ENCODE data around the gene LMO7.

The LMO7 gene

GRCh38 chr13:75749407-75749806, 113.3 kb downstream of the LMO7 start:
- no peak for DNase-seq

- no peak for DNase-seq
Measured at GRCh38 chr13:75751350-75751749, 115.2 kb downstream of the LMO7 start.

- DNase-seq = no peak
Measured at GRCh38 chr13:75752826-75753225, 116.7 kb downstream of the LMO7 start.

- DNase-seq = no peak
Measured at GRCh38 chr13:75754936-75755335, 118.8 kb downstream of the LMO7 start.

- DNase-seq = peak in 1 of 5 experiments; percentile 67
Measured at GRCh38 chr13:75757336-75757735, 121.2 kb downstream of the LMO7 start.

GRCh38 chr13:75759531-75759930, 123.4 kb downstream of the LMO7 start:
- DNase-seq = no peak

- DNase-seq = peak in 1 of 5 experiments; percentile 61
Measured at GRCh38 chr13:75760131-75761021, 124.2 kb downstream of the LMO7 start.

- peak in 1 of 5 experiments; percentile 71 for DNase-seq
Measured at GRCh38 chr13:75761369-75761768, 125.2 kb downstream of the LMO7 start.

GRCh38 chr13:75762076-75762937, 126.2 kb downstream of the LMO7 start:
- peak in 1 of 5 experiments; percentile 87 for DNase-seq

GRCh38 chr13:75762955-75763354, 126.8 kb downstream of the LMO7 start:
- no peak for DNase-seq

GRCh38 chr13:75763512-75763911, 127.4 kb downstream of the LMO7 start:
- DNase-seq = no peak

- DNase-seq = no peak
Measured at GRCh38 chr13:75764251-75764925, 128.3 kb downstream of the LMO7 start.

GRCh38 chr13:75764926-75765310, 128.8 kb downstream of the LMO7 start:
- DNase-seq = no peak

- no peak for DNase-seq
Measured at GRCh38 chr13:75766636-75767035, 130.5 kb downstream of the LMO7 start.

- DNase-seq = no peak
Measured at GRCh38 chr13:75769141-75769905, 133.2 kb downstream of the LMO7 start.

GRCh38 chr13:75770164-75770563, 134.0 kb downstream of the LMO7 start:
- DNase-seq = no peak

- DNase-seq = no peak
Measured at GRCh38 chr13:75770592-75771011, 134.5 kb downstream of the LMO7 start.

- DNase-seq = no peak
Measured at GRCh38 chr13:75771226-75771625, 135.1 kb downstream of the LMO7 start.

- DNase-seq = no peak
Measured at GRCh38 chr13:75771818-75772217, 135.7 kb downstream of the LMO7 start.

GRCh38 chr13:75774176-75774575, 138.0 kb downstream of the LMO7 start:
- no peak for DNase-seq

- no peak for DNase-seq
Measured at GRCh38 chr13:75776550-75776949, 140.4 kb downstream of the LMO7 start.

- DNase-seq = no peak
Measured at GRCh38 chr13:75779393-75779792, 143.3 kb downstream of the LMO7 start.
